NCI-H460 (cell line): ENCODE results near the gene PIEZO2. TPM values are rescaled to one million over a fixed set of nuclear protein-coding genes. Genes with fewer than 3 reads are reported as not detected.

Experiments used
- DNase-seq: peaks from one replicate; pipeline ENCODE4 v3.0.0-alpha.2; 2016; ENCODE audit warnings: low read depth; ENCODE audit errors: extremely low read depth
- total RNA-seq: library from RNA; depleted of rRNA; stranded (reverse); fragments of >200 nt; shearing (Covaris generic); gene quantifications from 2 replicates; pipeline ENCODE4 v1.2.3, GENCODE V29; 2014

PIEZO2 gene
- total RNA-seq, 1 experiment from 2014 or later = not detected

DNA sequence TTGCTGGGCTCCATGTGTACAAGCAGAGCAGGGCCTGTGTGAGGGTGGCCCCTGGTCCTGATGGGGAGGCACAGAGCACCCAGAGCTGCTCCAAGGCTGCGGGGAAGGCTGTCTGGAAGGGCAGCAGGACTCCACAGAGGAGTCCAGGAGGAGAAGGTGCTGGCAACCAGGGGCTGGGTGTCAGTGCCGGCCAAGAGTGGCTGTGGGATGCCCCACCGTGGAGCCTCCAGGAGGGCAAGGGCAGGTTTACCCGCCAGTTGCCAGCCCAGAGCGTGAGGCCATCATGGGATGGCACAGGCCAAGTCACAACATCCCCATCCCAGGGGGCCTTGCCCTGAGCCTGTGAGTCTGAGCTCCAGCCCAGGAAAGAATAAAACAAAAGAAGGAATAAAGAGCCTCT, 381.7 kb downstream of the PIEZO2 start:
- no peak for DNase-seq

DNA sequence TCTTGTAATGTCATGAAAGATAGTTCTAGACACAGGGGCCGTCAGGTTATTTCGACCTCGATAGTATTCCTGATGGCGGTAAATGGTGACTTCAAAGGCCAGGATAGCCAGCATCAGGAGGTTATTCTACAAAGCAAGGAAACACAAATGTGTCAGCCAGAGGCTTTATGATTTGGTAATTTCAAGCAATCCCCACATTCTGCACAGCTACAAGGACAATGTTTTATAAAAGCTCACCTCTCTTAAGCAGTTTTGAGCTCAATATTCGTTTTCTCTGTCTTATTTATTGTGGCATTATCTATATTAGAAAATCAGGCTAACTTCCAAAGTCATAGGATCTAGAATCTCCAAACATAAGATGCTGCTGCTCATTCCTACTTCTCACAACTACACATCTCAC, 388.4 kb downstream of the PIEZO2 start:
- no peak for DNase-seq

DNA sequence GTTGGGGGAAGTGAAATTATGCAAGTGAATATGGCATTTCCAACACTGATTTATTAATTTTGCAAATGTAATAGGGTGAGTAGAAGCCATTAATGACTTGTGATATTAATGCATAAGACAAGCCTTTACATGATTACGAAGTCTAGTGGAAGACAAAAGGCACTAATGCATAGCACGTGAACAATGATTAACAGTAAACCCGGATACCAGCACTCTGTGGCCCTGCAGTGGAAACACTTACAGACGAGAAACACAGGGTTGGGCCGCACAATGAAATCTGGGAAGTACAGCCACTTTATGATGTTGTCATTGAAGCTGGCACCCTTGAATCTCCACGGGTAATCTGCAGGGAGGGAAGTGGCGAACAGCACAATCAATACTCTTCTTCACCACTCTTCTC, 390.1 kb downstream of the PIEZO2 start:
- no peak for DNase-seq

DNA sequence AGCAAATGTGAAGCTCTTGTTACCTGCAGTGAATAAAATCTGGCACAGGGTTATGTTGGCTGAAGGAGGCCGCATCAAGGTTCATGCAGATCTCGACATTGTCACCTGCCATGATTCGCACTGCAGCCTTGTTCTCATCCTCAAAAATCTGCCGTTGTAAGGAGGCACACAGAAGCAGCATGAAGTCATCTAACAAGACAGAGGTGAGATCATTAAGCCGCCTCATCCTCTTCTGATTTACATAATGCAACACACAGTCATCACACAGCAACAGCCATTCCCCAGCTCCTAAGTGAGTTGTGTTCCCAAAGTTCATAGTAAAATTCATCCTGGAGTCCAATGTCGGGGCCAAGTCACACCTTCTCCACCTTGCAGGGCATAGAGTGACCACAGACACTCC, 391.4 kb downstream of the PIEZO2 start:
- DNase-seq = no peak

DNA sequence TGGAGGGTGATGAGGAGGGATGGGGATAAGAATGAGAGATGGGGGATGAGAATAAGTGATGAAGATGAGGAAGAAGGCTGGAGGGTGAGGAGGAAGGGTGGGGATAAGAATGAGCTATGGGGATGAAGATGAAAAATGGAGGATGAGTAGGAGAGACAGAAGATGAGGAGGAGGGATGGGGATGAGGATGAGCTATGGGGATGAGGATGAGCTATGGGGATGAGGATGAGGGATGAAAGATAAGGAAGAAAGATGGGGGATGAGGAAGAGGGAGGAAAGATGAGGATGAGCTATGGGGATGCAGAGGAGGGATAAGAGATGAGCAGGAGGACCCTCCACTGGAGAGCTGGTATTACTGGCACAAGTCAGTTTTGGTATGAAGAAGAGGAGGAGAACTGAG, 392.0 kb downstream of the PIEZO2 start:
- DNase-seq = no peak

DNA sequence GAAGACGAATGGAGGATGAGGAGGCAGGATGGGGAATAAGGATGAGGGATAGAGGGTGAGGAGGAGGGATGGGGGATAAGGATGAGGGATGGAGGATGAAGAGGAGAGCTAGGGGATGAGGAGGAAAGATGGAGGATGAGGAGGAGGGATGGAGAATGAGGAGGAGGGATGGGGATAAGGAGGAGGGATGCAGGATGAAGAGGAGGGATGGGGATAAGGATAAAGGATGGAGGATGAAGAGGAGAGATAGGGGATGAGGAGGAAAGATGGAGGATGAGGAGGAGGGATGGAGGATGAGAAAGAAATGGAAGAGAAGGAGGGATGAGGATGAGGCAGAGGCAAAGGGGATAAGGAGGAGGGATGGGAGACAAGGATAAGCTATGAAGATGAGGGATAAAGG, 393.5 kb downstream of the PIEZO2 start:
- no peak for DNase-seq

DNA sequence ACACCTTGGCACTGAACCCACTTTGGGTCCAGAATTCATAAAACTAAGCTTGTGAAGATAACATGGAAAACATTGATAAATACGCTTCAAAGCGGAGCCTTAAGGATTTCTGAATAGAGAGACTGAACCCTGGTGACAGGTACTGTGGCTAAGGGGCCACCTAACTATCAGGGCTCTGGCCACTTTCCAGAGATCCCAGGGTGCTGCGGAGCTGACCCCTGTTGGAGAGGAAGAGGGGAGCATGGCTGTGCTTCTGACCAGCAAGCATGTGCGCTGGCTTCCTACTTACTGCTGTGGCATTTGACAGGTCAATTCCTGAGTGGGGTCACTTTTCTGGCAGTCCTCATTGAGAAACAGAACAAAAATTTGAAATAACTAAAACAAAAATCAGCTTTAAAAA, 395.2 kb downstream of the PIEZO2 start:
- DNase-seq = no peak

DNA sequence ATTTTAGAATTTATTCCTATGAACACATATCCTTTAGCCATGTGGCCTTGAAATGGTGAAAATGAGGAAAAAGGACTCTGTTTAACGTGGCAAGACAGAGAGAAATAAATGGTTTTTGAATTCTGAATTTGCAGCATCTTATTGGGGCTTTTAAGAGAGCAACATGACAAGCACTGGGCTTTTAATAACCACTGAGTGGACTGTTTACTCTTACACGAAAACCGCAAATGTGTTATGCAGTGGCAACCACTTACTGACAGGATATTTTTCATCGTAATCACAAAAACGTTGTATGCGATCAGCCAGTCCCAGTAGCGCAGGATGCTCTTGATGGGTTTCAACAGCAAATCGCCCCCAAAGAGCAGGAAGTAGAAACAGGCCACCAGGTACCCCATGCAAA, 397.0 kb downstream of the PIEZO2 start:
- DNase-seq = no peak

DNA sequence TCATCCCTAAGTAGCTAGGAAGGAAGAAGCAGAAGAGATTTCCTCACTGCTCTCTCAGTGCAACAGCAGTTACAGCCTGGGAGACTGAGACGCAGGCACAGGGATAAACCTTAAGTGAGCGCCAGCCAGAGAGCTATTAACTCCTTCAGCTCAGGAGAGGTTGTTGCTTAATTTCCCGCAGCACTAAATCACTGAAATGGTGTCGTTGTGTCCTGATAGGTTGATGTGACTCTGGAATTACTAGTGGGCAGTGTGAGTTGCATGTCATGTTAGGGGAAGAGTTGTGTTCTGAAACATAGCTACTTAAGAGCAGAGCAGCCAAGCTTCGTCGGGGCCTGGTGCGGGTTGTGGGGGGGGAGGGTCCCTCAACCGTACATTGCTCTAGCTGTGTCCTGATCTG, 397.7 kb downstream of the PIEZO2 start:
- DNase-seq = no peak

DNA sequence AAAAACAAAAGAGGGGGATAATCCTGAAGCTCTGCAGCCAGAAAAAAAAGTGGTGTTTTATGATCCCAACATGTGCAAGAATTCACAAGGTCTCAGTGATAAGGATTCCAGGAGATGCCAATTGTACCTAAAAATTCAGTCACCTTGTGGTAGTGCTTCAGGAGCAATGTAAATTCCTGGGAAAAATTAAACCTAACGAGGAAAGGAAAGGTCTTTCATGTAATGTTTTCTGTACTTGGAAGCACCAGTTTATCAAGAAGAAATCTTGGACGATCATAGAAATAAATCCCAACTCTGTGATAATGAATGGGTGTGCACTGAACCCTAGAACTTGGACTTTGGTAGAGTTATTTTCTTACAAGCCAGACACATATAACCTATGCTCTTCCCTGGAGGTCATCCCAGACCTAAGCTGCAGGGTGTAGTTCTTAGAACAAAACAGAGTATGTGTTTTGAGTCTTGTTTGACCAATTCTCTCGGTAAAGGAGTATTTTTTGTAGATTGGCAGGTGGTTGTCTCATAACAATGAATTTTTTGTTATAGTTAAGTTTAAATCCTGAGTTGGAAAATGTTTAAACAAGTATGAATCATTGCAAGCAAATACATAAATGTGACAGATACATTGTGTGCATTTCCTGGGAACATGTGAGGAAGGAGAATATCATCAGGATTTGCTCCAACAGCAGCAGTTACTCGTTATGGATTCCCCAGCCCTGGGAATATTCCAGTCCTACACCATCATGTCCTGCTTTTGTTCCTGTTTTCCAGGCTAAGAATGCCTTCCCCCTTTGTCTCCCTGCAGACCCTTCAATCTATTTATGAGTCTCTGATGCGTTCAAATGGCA, 399.0 kb downstream of the PIEZO2 start:
- DNase-seq = no peak

DNA sequence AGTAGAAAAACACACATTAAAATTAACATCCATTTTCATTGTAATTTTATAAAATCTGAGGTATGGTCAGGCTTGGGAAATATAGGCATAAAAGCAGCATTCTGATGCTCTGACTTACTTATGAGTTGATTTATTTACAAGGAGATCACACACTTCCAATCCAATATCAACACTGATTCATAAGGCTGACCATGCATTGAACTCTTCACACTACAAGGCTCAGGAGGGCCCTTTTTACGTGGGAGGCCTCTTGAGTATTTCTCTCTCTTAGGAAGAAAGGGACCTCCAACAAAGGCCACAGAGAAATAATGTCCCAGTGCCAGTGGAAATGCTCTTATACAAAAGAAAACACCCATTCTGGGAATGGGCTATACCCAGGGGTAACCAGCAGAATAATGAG, 400.7 kb downstream of the PIEZO2 start:
- DNase-seq = no peak

DNA sequence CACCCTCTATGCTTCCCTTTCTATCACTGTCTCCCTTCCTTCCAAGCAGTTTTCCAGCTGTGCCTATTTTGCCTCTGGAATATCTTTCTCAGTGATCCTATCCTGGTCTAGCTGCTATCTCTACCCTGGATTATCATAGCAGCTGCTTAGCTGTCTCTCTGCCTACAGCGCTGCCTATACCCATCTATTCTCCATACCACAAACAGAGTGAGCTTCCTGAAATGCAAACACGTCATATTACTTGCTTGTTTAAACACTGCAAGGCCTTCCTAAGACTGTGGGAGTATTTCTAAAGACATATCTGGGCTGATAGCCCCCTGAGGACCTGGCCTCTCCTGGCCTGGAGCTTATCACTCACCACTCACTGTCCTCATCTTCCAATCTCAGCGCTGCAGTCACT, 403.4 kb downstream of the PIEZO2 start:
- DNase-seq = no peak

DNA sequence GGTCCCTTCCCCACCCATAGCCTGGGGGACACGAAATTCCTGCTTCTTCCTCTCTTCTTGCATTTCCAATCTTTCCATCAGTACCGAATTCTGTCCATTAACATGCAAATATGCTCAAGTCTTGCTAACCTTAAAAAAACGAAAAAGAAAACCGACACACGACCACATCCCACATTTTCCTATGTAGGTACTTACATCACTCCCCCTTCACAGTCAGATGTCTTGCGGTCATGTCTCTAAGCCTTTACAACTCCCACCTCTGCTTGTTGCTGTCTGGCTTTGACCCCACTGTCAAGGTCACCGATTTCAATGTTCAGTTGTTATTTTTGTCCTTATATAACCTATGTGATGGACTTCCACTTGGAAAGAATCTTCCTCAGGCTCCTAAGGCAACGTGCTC, 404.1 kb downstream of the PIEZO2 start:
- DNase-seq = no peak

DNA sequence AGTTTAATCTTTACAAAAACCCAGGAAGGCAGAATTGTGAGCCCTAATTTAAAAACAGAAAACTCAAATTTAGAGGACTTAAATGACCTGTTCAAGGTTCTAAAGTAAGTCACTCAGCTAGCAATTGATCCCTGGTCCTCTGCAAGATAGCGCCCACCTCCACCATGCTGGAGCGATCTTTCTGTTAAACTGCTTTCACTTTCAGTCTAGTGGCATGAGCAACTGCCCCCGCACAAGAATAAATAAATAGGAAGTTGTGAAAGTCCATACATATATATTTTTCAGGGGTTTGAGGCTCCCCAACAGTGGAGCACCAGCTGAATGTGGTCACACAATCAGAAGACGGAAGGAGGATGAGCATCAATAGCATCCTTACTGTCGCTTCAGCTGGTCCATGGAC, 405.6 kb downstream of the PIEZO2 start:
- no peak for DNase-seq

DNA sequence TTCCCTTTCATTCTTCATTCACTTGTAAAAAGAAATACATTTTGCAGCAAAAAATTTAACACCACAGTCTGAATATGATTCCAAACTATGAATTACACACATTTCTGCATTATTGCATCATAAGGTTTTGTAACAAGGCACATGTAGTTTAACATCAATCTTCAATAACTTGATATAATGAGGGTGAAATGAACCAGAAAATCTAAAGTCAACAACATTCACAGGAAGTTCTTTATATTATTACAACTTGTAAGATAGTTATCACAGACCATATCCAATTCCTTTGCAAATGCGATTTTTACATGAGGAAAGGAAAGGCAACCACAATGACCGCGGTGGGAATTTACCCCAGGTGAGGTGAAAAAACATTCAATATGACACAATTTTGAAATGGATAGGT, 410.2 kb downstream of the PIEZO2 start:
- DNase-seq = peak; percentile 79

DNA sequence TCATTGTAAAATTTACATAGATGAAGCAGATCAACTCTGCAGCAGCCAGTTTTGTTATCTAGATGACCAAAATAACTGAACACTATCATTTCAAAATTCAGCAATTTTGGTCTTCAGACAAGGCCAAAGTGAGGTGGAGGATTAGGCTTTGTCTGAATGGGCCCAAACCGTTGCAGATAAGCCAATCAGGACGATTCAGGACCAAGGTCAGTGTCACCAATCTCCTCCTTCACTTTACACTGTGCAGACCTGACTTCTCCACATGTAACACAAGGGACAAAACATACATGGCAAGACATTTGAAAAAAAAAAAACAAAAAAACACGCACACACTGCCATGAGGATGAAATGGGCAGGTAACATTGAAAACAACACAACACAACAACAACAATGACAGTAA, 412.4 kb downstream of the PIEZO2 start:
- no peak for DNase-seq

DNA sequence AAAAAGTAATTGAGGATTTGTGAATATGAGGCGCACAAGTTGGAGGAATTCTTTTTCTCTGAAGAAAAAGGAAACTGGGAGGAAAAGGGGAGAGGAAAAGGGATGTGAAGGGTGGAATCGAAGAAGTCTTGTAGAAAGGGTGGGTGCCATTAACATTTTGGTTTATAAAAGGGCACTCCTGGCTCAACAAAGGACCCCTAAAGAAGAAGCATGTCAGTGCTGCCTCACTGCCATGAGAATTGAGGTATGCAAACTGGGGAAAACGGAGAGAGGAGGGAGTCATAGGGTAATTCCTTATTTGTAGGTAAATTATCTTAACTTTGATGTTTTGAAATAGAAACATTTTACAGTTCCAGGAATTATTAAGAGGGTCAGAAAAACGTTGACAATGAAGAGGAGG, 416.4 kb downstream of the PIEZO2 start:
- DNase-seq = no peak

DNA sequence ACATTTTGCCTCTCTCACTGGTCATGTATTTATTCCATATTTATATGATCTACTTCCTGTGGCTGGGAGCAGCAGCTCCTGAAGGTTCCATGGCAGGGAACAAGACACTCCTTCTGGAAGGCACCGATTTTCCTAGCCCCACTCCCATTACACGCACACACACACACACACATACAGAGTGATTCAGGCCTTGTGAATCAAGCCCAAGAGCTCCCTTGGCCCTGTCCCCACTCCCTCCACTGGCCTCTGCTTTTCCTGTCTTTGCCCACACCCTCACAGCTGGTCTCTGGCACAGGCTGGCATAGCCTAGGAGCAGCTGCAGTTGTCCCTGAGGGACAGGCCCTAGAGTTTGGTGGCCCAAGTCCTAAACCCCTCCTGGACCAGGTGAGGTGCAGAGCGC, 421.9 kb downstream of the PIEZO2 start:
- no peak for DNase-seq

DNA sequence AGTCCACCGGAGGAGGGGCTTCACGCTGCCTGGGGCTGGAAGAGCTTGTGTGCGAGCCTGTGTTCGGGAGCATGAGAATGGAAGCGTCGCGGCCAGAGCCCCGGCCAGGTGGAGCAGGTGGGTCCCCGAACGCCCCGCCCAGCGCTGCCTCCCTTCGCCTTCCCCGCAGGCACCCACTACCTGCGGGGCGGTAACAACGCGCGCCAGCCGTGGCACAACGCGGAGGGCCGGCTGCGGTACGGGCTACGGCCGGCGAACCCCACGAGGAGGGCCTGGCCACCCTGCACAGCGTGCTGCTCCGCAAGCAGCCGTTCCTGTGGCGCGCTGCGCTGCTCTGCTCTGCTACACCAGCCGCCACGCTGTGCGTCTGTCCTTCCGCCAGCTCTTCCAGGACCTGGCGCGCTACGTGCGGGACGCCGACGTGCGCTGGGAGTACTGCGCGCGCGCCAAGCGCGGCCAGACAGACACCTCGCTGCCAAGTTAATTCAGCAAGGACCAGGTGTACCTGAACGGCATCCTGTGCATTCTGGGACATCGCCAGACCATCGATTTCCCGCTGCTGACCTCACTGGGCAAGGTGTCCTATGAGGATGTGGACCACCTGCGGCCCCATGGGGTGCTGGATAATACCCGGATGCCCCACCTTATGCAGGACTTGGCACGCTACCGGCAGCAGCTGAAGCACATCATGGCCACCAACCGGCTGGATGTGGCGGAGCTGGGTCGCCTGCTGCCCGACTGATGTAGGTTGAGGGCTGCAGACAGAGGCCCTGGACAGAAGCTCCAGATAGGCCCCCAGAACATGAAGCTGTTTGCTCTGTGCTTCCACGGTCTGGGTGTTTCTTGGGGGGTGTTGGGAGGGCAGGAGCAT, 422.9 kb downstream of the PIEZO2 start:
- DNase-seq = no peak

DNA sequence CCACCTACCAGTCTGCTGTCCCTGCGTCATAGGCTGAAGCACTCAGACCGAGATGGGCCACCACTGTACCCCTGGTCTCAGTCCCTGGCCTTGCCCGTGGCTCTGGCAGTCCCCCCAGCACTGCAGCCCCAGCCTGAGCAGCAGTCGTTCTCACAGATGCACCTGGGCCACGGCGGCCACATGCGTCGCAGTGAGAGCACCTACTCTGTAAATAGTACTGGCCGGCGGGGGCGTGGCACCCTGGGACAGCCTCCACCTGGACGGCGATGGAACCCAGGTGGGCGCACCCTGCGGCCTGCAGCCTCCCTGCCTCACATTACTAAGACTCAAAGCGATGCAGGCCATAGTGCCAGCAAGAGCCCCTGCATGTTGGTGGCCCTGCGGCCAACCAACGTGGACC, 424.7 kb downstream of the PIEZO2 start:
- no peak for DNase-seq

DNA sequence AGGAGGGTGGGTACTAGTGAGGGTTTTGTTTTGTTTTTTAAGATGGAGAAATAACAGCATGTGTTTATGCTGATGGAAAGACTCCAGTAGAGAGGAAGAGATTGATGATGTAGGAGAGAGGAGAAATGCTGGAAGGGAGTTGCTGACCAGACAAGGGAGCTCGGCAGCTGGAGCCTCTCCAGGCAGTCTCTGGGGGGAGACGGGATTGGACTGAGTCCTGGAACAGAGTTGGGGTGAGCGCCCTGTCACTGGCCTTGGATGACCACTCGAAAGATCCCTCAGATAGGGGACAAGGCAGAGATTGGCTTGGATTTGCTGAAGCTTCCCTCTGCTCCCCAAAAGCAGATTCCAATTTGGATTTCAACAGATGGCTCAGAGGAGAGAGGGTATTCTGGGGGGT, 425.9 kb downstream of the PIEZO2 start:
- no peak for DNase-seq

DNA sequence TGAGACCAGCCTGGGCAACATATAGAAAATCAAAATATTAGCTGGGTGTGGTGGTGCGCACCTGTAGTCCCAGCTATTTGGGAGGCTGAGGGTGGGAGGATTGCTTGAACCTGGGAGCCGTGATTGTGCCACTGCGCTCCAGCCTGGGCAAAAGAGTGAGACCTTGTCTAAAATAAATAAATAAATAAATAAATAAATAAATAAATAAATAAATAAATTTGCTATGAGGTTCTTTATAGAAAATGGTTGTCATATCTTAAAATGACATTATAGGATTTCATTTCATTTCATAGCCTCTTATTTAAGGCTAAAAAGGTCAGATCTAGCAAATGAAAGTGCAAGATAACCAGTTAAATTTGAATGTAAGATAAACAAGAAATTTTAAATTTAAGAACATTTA, 430.6 kb downstream of the PIEZO2 start:
- no peak for DNase-seq
